ENCODE measurements around the gene CCDC93.
A peak's percentile ranks its signal among the peaks of the same experiment; 100 is the strongest.

The CCDC93 gene

DNA sequence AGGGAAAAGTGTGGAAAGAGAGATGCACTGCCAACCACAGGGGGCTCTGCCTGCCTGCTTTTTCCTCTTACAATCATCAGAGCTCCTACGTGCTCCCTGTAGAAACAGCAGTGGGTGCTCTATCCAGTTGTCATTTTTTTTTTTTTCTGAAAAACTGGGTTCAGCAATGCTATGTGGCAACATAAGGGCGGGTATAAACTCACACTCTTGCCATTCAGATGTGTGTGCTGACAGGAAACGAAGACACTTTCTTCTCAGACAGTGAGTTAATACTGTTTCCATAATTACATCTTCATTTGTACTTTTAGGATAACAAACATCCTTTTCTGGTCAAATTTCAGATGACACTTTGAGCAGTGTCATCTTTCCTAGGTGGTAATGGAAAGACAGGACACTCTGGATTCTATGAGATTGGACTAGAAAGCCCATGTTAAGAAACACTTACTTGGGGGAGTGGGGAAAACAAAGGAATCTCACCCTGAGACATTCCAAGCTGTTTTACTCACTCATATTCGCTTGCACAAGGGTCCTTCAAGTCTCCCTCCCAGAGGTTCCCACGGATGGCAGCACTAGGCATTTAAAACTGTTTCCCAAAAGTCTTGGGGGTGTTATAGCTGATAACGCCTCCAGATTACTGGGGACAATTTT is 41.3 kb downstream of the CCDC93 start:
- in situ Hi-C loops (cut with HindIII; ENCODE audit: low sequenced_read_pairs) = no loop called here
- DNase-seq (ENCODE audit: low read depth) = no peak
- H3K4me3 ChIP-seq (ENCODE audit: low read depth, low read length) = no peak overlapping the region
- TF ChIP-seq, protein P1, sequence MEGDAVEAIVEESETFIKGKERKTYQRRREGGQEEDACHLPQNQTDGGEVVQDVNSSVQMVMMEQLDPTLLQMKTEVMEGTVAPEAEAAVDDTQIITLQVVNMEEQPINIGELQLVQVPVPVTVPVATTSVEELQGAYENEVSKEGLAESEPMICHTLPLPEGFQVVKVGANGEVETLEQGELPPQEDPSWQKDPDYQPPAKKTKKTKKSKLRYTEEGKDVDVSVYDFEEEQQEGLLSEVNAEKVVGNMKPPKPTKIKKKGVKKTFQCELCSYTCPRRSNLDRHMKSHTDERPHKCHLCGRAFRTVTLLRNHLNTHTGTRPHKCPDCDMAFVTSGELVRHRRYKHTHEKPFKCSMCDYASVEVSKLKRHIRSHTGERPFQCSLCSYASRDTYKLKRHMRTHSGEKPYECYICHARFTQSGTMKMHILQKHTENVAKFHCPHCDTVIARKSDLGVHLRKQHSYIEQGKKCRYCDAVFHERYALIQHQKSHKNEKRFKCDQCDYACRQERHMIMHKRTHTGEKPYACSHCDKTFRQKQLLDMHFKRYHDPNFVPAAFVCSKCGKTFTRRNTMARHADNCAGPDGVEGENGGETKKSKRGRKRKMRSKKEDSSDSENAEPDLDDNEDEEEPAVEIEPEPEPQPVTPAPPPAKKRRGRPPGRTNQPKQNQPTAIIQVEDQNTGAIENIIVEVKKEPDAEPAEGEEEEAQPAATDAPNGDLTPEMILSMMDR (IDR thresholded peaks at IDR 0.05; ENCODE audit: low read depth, low read length, missing control alignments) = no peak

DNA sequence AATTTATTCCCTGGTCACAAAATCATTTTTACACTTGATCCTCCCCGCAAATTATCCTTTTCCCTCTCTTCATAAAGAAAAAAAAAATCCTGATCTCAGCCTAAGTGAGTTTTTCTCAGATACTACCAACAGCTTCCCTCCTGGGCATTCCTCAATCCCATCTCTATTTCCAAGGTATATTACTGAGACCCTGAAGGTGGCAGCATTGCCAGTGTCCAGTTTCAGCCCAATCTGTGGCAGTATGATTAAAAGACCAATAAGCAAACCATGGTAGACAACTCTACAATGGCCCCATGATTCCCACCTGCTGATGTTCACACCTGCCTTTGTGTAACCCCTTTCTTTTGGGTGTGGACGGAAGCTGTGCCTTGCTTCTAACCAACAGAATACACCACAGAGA is 45.1 kb downstream of the CCDC93 start:
- no peak overlapping the region for H3K4me3 ChIP-seq (ENCODE audit: low read depth, low read length)
- in situ Hi-C loops (cut with HindIII; ENCODE audit: low sequenced_read_pairs) = no loop called here
- DNase-seq (ENCODE audit: low read depth) = no peak
- TF ChIP-seq, protein P1 (IDR thresholded peaks at IDR 0.05; ENCODE audit: low read depth, low read length, missing control alignments) = peak; percentile 20

DNA sequence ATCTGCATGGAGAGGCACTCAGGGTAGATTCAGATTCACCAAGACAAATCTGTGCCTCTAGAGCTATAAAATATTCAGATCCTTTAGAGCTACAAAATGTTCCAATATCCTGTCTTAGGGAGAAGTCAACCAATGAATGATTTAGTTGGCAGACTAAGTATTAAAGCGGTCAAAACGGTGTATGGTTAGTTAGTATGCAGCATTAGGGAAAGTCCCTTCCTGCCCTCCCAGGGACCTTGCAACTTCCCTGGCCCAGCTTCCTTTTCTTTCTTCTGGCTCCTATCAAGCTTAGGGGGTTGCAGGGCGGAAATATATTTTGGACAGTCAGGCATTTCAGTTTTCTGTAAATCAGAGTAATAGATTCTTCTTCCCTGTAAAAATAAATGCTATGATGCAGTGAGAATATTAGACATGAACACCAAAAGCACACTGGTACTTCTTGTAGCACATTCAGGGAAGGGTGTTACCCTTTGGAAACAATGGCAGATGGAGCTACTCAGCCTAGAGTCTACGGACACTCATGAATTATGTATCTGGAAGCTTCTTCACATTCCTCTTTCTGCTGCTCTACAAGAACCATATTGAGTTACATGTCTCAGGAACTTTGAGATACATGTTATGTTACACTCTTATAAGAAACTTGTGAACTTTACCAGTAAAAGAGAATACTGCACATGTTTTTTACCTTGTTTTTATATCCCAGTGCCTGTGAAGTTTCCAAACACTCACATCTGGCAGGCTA is 45.7 kb downstream of the CCDC93 start:
- DNase-seq (ENCODE audit: low read depth) = no peak
- H3K4me3 ChIP-seq (ENCODE audit: low read depth, low read length) = no peak overlapping the region
- in situ Hi-C loops (cut with HindIII; ENCODE audit: low sequenced_read_pairs) = no loop called here
- TF ChIP-seq, protein P1 (IDR thresholded peaks at IDR 0.05; ENCODE audit: low read depth, low read length, missing control alignments) = no peak

DNA sequence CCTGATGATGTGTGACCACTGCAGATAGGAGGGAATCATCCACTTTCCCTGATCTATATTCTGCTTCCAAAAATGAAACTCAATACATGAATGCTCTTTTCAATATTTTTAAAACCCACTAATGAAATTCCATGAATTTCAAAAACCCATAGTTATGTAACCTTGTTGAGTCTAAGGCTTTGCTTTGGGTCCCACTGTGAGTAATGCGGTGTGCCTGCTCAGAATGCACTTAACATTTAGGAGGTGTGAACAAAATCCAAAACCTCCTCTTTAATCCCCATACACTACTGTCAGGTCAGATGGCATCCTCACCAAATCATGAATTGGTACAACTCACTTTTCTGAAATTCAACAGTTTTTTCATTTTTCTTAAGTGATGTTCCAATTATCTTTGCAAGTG is 50.4 kb downstream of the CCDC93 start:
- TF ChIP-seq, protein P1 (IDR thresholded peaks at IDR 0.05; ENCODE audit: low read depth, low read length, missing control alignments) = no peak
- DNase-seq (ENCODE audit: low read depth) = no peak
- in situ Hi-C loops (cut with HindIII; ENCODE audit: low sequenced_read_pairs) = no loop called here

DNA sequence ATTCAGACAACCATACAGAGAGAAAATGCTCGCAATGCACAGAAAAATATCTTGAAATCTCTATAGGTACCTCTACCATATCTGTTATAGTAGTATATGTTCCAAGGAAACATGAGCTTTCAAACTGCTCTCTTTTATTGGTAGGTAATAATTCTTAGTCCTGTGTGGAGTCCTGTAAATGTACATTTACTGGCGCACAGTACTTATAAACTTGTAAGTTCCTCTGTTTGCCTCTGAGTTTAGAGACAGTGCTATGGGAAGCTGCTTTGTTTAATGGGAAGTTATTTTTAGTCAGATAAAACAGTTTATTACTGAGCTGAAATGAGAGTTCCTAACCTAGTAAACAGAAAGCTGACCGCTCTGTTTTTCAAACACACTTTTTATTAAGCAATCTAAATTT is 52.7 kb downstream of the CCDC93 start:
- in situ Hi-C loops (cut with HindIII; ENCODE audit: low sequenced_read_pairs) = no loop called here
- no peak for DNase-seq (ENCODE audit: low read depth)
- no peak overlapping the region for H3K4me3 ChIP-seq (ENCODE audit: low read depth, low read length)
- TF ChIP-seq, protein P1 (IDR thresholded peaks at IDR 0.05; ENCODE audit: low read depth, low read length, missing control alignments) = no peak

More for the DNA sequence above, 50.4 kb downstream of the CCDC93 start:
- no peak overlapping the region for H3K4me3 ChIP-seq (ENCODE audit: low read depth, low read length)

DNA sequence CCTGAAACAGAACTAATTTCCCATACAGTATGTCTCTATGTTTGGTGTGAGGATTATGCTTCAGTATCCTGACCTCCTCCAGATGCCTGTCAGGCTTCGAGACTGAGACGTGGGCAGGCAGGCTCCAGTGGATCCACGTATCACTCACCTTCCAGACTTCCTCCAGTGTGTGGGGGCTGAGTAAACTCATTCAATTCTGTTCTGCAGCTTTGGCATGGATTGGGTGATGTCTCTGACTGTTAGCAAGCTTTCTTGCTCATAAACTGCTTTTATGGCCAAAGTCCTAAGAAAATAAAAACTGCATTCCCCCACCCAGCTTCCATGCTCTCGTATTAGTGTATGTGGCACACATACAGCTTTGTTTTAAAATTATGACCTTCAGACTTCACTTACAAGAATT is 53.6 kb downstream of the CCDC93 start:
- no peak for DNase-seq (ENCODE audit: low read depth)
- H3K4me3 ChIP-seq (ENCODE audit: low read depth, low read length) = no peak overlapping the region
- TF ChIP-seq, protein P1 (IDR thresholded peaks at IDR 0.05; ENCODE audit: low read depth, low read length, missing control alignments) = no peak
- in situ Hi-C loops (cut with HindIII; ENCODE audit: low sequenced_read_pairs) = no loop called here
